Daoy (cell line): ENCODE results near the gene PURA. TPM values are rescaled to one million over a fixed set of nuclear protein-coding genes. Genes with fewer than 3 reads are reported as not detected.

Source experiments
- DNase-seq: peaks from one replicate; pipeline ENCODE4 v3.0.0-alpha.2; 2015; ENCODE audit warnings: low read depth
- total RNA-seq: library from RNA; depleted of rRNA; stranded (reverse); fragments of >200 nt; shearing (Covaris generic); gene quantifications from 2 replicates; pipeline ENCODE4 v1.2.3, GENCODE V29; 2014

Gene PURA
- total RNA-seq, 1 experiment from 2014 or later: 7.8 TPM

DNA sequence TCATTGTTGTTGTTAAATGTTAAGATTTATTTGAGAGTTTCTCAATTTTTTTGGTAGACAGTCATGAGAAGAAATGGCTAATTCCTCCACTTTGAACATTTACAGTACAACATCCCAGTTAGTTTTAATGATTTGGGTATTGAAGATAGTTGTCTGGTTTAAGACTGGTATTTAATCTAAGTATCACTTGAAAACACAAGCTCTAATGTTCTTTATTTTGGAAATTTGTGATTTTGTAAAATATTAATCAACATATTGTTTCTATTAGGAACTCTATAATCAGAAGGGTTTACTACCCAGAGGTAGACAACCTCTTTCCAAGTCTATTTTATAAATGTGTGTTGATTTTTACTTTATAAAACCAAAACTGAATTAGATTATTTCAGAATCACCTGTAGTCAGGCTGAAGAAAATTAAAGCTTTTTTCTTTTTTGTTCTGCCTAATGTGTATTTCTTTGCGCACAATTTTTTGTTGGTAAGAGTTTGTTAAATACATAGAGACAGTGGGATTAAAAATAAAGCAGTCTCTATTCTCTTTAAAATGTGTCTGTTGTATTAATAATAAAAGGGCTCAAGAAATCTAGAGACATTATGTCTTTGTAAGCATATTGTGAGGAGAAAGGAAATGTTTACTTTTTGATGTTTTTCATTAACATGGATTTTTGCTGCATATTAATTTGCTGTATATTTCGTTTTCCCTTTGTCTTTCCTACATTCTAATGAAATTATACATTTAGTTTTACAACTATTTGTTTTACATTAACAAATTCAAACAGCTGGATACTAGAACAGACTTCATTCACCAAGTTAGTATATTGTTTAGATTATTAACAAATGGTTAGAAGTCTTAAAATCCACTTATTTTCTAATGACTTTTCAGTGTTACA is 3.9 kb upstream of the PURA start:
- DNase-seq: no peak

DNA sequence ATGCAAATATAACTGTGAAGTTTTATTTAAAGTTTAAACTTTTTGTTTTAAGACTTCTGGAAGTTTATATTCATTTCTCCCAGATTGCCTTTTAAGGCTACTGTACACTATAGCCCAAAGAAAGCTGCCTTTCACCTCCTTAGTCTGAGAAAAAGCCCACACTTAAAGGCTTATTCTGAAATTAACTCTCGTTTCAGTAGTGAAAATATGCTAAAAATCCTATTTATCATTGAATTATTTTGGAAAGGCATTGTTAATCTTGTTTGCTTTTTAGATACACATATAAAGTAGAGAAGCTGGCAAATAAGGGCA is 3.3 kb upstream of the PURA start:
- DNase-seq: no peak

DNA sequence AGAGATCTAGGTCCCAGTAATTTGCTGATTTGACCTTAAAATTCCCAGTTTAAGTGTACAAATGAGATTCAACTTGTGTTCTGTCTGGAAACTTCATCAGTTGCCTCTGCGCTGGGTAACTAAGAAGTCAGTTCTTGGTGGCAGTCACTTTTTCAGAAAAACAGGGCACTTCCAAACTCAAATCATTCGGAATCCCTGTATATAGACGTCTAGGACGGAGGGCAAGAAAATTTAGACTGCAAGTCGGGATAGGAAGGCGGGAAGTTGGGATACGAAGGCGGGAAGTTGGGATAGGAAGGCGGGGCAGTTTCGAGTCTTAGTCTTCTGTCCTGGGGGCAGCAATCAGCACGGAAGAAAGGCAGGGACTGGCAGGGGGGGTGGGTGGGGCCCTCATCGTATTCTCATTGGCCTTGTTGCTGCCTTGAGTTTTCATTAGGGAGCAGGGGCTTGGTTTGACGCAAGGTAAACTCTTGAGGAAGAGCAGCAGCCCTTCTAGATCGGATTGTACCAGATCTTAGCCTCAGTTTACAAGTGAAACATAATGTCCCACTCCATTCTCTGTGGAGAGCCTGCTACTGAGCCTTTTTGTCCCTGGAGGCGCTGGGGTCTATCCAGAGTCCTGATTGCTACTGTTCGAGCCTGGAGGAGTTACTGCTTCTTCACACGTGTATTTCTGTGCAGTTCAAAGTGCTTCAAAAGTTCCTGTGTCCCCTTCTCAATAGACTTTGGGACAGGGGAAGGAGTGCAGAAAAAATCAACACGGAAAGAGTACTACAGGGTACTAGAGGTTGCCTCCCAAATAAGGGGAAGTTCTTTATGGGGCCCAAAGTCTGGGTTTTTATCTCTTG is 2.7 kb upstream of the PURA start:
- DNase-seq: no peak

GRCh38 chr5:140111859-140112551 is 1.9 kb upstream of the PURA start:
- no peak for DNase-seq

GRCh38 chr5:140112685-140113179 is 1.2 kb upstream of the PURA start:
- peak; percentile 25 for DNase-seq

DNA sequence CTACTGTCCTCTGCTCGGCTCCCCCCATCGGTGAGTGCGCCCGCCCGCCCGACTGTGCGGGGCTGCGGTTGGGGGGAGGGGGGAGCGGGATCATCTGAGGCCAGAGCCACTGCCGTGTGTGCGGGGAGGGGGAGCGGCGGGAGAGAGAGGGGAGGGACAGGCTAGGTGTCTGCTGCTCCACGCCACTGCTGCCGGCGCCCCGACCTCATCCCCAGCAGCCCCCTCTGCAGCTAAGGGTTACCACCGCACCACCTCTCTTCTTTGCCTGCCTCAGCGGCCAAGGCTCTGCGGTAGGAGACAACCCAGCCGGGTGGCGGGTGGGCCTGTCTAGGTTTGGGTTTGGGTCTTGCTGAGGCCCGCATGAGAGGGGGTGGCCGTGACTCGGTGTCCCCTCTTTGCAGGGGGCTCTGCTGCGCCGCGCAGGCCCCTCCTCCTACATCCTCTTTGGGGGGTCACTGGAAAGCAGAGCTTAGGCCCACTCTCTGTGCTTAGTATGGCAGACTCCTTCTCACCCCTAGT is 670 bp upstream of the PURA start:
- no peak for DNase-seq

DNA sequence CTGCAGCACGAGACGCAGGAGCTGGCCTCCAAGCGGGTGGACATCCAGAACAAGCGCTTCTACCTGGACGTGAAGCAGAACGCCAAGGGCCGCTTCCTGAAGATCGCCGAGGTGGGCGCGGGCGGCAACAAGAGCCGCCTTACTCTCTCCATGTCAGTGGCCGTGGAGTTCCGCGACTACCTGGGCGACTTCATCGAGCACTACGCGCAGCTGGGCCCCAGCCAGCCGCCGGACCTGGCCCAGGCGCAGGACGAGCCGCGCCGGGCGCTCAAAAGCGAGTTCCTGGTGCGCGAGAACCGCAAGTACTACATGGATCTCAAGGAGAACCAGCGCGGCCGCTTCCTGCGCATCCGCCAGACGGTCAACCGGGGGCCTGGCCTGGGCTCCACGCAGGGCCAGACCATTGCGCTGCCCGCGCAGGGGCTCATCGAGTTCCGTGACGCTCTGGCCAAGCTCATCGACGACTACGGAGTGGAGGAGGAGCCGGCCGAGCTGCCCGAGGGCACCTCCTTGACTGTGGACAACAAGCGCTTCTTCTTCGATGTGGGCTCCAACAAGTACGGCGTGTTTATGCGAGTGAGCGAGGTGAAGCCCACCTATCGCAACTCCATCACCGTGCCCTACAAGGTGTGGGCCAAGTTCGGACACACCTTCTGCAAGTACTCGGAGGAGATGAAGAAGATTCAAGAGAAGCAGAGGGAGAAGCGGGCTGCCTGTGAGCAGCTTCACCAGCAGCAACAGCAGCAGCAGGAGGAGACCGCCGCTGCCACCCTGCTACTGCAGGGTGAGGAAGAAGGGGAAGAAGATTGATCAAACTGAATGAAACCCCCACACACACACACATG is 654 bp downstream of the PURA start:
- peak; percentile 65 for DNase-seq

GRCh38 chr5:140115186-140115500 is 1.2 kb downstream of the PURA start:
- DNase-seq: no peak

- DNase-seq: no peak
Observed at GRCh38 chr5:140116716-140117115, 2.8 kb downstream of the PURA start.

DNA sequence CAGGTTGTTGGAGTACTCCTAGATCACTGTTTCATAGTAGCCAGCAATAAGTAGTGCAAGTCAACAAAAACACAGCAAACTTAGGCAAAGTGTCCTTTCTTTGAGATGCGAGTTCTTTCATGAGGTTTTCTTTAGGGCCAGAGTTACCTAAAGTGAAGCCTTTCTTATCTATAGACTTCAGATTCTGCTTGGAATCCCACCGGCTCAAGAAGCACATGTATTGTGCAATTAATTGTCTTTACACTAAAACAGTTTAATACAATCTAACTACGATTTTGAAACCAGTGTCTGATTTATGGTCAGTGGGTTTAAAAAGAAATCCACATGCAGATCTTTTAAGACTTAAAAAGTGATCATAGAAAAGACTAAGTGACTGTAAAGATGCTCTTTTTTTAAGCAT is 3.6 kb downstream of the PURA start:
- no peak for DNase-seq

DNA sequence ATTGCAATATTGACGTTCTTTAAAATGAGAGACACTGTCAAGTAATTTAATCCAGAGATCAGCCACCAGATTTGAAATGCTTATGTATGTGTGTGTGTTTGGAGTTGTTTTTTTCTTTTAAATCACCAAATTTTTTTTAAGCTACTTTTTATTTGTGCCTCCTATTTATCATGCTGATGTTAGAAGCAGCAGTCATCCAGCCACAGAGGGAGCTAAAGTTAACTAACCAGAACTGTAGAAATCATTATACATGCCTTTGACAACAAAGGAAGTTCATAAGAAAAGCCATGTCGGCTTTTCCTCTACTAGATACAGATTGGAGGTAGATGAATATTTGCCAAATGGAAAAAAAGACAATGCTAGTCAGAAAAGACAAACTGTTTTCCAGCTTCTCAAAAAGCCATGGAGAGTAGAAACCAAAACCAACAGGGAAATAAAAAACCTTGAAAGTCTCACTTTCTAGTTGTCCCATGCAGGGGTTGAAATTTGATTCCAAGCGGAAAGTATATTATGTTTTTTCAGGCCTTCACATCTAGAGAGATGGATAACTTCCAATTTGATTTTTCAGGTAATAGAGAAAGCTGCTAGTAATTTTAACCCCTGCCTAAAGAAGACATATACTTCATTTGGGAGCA is 4.5 kb downstream of the PURA start:
- DNase-seq: no peak

GRCh38 chr5:140125637-140126036 is 11.7 kb downstream of the PURA start, which contains the start of gene IGIP:
IGIP (plus strand) TSS chr5:140125937; CDS start chr5:140128477, 2,540 bp downstream.
- no peak for DNase-seq

DNA sequence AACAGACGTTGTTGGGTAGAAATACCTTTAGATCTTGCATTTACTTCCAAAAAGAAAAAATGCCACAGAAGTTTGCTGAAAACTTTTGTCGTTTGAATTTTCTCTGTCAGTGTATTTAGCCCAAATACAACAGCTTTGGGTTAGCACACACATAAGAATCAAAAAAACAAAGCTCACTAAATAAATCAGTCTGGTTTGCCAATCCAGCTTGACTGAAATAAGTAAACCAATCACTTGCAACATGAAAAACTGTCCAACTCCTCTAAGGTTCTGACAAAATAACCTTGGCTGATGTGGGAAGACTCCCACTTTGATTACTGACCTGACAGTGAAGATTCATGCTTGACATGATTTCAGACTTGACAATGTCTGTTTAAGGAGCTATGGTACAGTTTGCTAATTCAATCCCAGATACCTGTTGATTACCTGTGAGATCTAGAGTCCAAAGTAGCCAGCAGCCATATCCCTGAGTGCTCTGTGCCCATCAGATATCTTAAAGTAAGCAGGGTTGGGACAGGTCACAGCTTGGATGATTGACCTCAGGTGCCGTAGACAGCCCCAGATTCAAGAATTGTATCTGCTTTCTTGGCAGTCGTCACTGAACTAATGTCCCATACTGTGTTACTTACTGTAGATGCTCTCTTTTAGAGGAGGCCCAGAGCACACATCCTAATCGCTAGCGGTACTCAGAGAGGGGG is 12.6 kb downstream of the PURA start:
- DNase-seq: no peak

- no peak for DNase-seq
Observed at GRCh38 chr5:140128376-140128775, 14.5 kb downstream of the PURA start.

- no peak for DNase-seq
Observed at GRCh38 chr5:140130949-140131733, 17.2 kb downstream of the PURA start.

DNA sequence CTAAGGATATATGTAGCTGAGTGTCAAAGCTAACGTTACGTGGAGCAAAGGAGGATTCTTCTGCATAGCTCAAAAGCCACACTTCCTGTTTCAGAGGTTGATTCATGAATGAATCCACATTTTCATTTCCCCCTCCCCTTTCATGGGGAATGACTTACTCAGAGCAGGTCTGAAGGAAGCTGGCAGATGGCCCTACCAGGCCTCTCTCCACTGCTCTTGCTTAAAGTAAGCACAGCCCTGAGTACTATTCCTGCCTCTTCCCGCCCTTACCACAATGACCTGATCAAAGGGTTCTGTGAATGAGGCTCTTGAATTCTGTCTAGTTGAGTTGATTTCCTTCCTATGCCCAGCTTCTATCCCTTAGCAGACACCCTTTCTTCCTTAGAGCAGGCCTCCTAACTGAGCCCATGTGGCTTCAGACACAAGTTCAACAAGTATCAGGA is 18.1 kb downstream of the PURA start:
- peak; percentile 92 for DNase-seq

DNA sequence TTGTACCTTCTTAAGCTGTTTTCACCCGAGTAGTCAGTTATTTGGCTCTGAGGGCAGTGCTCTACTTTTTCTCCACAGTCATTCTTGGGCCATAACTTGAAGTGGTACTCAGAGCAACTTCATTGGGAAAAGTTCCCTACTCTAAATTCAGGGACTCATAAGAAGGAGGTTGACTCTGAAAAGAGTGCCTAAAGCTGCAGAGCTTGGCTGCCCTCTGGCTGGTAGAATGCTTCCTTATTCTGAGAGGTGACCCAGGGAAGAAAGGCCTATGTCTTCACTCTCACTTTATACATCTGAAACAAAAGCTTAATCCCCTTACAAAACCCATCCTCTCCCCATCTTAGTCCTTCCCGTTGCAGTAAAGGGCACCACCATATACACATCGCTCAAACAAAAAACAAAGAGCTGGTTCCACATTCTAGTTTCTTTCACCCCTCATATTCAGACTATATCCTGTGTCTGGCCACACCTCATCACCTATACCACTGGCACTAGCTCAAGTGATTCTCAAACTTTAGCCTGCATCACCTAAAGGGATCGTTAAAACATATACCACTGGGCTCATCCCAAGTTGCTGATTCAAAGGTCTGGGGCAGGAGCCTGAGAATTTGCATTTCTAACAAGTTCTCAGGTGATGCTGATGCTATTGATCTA is 19.7 kb downstream of the PURA start:
- DNase-seq: no peak

DNA sequence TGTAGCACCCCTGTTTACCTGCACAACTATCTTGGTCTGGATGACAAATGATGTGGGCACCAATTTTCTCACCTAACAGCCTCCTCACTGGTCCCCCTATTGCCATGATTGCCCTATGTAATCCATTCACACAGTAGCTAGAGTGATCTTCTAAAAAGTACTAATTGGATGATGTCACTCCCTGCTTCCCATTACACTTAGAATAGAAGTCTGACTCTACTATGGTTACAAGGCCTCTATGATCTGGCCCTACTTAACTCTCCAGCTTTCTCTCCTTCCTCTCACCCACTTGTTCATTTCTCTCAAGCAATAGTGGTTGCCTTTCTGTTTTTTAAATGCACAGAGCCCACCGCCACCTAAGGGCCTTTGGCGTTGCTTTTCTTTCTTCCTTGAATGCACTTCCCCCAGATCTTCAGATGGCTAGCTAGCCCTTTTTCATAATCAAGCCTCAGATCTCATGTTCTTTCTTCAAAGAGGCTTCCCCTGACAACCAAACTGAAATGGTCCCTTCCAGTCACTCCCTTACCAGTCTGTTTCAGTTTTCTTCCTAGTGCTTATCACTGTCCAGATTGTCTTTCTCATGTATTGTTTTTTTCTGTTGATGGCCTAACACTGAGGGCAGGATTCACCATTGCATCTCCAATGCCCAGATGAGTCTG is 20.5 kb downstream of the PURA start:
- no peak for DNase-seq
